HG02870 (cell line): ENCODE data around the gene ZBTB39.
"Not testable (repeated sequence)": the region's sequence is repeated elsewhere in the genome, so short reads cannot be mapped to it uniquely, and the experiment has no call there.

Source experiments
- ATAC-seq: cut with Tn5 transposase; IDR thresholded peaks from one replicate; pipeline ENCODE4 v1.9.1; 2021; ENCODE audit warnings: mild to moderate bottlenecking, moderate library complexity; ENCODE audit not compliant: unreplicated experiment

Gene ZBTB39

DNA sequence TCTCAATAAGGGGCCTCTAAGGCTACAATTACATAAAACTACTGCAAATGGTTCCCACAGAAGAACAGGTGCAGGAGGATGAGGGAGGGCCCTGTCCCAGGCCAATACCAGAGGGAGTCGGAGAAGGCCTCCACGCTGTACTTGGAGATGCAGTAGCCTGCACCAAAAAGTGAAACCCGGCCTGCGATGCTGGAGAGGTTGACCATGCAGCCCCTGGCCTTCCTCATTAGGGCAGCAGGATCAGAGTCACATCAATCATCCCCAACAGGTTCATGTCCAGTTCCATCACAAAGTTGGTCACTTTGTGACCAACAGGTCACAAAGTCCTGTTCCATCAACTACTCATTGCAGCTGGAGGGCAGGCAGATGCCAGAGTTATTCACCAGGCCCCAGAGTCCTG, 23.0 kb downstream of the ZBTB39 start:
- no peak for ATAC-seq

DNA sequence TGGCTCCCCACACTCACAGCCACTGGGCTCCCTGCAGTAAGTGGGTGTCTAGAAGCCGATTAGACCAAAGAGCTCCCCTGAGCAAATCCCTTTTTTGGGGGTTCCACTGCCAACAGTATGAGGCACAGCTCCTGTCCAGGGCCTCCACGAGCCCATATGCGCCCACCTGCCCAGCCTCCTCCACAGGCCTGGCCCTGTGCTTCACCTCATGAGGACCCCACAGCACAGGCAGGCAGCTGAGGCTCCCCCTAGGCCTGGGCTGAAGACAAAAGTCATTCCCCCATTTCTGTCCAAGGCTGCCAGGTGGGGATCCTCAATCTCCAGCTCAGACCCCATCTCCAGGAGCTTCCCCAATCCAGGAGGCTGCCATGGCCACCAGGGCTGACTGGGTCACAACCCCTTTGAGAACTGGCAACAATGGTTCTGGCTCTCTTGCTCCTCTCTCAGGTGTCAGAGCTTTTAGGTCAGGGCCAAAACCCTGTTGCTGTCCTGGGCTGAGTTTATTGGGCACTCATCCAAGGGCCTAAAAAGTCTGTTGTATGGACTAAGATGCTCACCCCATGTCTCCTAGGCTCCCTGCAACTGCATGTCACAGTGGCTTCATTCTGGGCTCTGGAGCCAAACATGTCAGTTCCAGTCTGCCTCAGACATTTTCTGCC, 23.6 kb downstream of the ZBTB39 start:
- ATAC-seq = not testable (repeated sequence)

DNA sequence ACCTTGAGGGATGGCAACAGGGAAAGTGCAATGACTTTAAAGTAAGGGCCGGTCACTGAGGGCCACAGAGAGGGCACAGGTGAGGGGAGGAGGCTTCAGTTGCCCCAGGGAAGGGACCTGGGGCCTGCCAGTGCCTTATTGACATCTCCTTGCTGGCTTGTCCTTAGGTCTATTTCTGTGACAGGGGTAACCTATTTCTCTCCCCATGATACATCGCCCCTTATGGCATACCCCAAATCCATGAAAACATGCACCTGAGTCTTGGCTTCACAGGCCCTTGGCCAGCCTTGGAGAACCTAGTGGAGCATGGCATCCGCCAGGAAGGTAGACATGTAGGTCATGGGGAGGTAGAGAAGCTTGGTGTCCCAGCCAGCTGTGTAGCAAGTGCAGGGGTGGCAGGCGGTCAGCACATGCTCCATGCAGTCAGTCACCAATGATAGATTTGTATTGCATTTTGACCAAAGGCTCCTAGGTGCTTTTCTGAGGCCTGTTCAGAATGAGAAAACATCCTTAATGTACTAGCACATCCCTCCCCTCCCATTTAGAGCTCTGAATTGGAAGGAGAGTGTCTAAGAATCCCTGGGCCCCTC, 25.3 kb downstream of the ZBTB39 start:
- no peak for ATAC-seq

DNA sequence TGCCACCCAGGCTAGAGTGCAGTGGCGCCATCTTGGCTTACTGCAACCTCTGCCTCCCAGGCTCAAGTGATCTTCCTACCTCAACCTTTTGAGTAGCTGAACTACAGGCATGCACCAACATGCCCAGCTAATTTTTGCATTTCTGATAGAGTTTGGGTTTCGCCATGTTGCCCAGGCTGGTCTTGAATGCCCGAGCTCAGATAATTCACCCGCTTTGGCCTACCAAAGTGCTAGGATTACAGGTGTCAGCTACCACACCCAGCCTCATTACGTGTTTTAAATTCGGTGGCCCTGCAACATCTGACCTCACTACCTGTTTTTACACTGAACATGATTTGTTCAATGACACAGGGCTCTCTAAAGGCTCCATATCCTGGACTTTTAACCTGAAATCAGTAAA, 26.1 kb downstream of the ZBTB39 start:
- ATAC-seq = no peak

DNA sequence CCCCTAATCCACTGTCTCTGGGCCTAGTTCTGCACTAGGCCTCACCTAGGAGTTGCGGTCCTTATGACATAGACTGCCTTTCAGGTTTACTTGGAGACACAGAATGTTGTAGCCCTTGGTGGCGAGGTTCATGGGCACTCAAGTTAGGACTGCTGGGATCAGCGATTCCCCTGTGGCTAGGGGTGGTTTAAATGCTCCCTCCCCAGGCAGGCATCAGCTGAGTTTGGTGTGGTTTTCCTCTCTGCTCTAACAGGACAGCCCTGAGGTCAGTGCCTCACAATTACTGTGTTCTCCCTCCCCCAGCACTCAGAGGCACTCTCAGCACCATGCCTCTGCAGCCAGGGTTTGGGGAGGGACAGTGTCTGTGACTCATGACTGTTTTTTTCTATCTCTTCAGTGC, 26.7 kb downstream of the ZBTB39 start:
- no peak for ATAC-seq

DNA sequence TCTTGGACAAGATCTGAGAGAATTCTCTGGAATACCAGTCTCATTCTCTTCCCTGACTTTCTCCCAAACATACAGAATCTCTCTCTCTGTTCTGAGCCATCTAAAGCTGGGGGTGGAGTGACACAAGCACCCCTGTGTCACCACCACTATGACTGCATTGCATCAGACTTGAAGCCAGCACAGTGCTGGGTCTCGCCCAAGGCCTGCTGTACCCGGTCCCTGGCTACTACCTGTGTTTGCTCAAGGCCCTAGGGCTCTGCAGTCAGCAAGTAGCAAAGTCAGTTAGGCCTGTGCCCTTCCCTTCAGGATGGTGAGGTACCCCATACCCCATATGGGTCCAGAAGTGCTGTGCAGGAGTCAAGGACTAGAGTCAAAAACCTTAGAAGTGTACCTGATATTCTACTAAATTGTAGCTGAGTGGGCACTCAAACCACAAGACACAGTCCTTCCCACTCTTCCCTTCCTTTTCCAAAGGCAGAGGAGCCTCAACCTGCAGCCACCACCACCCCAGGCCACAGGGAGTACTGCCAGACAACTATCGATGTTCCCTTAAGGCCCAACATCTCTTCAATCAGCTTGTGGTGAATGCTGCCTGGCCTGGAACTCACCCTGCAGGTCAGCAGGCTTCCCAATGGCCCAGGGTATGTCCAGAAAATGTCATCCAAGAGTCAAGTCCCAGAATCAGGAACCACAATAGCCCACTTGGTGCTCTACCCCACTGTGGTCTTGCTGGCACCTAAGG, 27.8 kb downstream of the ZBTB39 start:
- no peak for ATAC-seq

DNA sequence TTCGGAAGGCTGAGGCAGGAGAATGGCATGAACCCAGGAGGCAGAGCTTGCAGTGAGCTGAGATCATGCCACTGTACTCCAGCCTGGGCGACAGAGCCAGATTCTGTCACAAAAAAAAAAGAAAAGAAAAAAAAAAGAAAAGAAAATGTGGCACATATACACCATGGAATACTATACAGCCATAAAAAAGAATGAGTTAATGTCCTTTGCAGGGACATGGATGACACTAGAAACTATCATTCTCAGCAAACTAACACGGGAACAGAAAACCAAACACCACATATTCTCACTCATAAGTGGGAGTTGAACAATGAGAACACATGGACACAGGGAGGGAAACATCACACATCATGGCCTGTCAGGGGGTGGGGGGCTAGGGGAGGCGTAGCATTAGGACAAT, 29.0 kb downstream of the ZBTB39 start:
- ATAC-seq = not testable (repeated sequence)

DNA sequence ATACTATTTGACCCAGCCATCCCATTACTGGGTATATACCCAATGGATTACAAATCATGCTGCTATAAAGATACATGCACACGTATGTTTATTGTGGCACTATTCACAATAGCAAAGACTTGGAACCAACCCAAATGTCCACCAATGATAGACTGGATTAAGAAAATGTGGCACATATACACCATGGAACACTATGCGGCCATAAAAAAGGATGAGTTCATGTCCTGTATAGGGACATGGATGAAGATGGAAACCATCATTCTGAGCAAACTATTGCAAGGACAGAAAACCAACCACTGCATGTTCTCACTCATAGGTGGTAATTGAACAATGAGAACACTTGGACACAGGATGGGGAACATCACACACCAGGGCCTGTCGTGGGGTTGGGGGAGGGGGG, 32.1 kb downstream of the ZBTB39 start:
- not testable (repeated sequence) for ATAC-seq

DNA sequence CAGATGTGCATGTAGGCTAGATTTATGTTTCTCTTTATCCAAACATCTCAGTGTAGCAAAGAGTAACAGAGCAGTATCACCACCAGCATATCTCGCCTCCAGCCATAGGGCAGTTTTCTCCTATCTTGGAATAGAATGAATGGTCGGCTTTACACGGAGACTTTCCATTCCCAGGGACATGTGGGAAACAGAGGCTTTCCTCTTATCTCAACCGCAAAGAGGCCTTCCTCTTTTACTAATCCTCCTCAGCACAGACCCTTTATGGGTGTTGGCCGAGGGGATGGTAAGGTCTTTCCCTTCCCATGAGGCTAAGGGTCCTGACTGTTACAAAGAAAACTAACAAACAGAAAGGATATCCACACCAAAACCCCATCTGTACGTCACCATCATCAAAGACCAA, 37.4 kb downstream of the ZBTB39 start:
- ATAC-seq = not testable (repeated sequence)

DNA sequence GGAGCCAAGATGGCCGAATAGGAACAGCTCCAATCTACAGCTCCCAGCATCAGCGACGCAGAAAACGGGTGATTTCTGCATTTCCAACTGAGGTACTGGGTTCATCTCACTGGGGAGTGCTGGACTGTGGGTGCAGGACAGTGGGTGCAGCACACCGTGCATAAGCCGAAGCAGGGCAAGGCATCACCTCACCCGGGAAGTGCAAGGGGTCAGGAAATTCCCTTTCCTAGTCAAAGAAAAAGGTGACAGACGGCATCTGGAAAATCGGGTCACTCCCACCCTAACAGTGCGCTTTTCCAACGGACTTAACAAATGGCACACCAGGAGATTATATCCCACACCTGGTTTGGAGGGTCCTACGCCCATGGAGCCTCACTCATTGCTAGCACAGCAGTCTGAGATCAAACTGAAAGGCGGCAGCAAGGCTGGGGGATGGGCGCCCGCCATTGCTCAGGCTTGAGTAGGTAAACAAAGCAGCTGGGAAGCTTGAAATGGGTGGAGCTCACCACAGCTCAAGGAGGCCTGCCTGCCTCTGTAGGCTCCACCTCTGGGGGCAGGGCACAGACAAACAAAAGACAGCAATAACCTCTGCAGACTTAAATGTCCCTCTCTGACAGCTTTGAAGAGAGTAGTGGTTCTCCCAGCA, 40.2 kb downstream of the ZBTB39 start:
- ATAC-seq = not testable (repeated sequence)

DNA sequence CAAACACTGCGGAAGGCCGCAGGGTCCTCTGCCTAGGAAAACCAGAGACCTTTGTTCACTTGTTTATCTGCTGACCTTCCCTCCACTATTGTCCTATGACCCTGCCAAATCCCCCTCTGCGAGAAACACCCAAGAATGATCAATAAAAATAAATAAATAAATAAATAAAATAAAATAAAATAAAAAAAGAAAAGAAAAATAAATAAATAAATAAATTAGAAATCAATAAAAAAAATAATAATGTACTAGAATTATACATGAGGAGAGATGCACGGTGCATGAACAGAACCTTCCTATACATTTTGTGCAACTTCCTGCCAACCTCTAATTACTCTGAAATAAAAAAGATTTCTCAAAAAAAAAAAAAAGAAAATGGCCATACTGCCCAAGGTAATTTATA, 41.2 kb downstream of the ZBTB39 start:
- ATAC-seq = not testable (repeated sequence)

DNA sequence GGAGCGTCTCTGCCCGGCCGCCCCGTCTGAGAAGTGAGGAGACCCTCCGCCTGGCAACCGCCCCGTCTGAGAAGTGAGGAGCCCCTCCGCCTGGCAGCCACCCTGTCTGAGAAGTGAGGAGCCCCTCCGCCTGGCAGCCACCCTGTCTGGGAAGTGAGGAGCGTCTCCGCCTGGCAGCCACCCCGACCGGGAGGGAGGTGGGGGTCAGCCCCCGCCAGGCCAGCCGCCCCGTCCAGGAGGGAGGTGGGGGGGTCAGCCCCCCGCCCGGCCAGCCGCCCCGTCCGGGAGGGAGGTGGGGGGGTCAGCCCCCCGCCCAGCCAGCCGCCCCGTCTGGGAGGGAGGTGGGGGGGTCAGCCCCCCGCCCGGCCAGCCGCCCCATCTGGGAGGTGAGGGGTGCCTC, 42.8 kb downstream of the ZBTB39 start:
- not testable (repeated sequence) for ATAC-seq

DNA sequence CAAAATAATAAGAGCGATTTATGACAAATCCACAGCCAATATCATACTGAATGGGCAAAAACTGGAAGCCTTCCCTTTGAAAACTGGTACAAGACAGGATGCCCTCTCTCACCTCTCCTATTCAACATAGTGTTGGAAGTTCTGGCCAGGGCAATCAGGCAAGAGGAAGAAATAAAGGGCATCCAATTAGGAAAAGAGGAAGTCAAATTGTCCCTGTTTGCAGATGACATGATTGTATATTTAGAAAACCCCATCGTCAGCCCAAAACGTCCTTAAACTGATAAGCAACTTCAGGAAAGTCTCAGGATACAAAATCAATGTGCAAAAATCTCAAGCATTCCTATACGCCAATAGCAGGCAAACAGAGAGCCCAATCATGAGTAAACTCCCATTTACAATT, 44.1 kb downstream of the ZBTB39 start:
- ATAC-seq = not testable (repeated sequence)

DNA sequence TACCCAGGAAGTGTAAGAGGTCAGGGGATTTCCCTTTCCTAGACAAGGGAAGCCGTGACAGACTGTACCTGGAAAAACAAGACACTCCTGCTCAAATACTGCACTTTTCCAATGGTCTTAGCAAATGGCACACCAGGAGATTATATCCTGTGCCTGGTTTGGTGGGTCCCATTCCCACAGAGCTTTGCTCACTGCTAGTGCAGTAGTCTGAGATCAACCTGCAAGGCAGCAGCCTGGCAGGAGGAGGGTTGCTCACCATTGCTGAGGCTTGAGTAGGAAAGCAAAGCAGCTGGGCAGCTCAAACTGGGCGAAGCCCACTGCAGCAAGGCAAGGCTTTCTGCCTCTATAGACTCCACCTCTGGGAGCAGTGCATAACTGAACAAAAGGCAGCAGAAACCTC, 47.9 kb downstream of the ZBTB39 start:
- ATAC-seq = no peak

DNA sequence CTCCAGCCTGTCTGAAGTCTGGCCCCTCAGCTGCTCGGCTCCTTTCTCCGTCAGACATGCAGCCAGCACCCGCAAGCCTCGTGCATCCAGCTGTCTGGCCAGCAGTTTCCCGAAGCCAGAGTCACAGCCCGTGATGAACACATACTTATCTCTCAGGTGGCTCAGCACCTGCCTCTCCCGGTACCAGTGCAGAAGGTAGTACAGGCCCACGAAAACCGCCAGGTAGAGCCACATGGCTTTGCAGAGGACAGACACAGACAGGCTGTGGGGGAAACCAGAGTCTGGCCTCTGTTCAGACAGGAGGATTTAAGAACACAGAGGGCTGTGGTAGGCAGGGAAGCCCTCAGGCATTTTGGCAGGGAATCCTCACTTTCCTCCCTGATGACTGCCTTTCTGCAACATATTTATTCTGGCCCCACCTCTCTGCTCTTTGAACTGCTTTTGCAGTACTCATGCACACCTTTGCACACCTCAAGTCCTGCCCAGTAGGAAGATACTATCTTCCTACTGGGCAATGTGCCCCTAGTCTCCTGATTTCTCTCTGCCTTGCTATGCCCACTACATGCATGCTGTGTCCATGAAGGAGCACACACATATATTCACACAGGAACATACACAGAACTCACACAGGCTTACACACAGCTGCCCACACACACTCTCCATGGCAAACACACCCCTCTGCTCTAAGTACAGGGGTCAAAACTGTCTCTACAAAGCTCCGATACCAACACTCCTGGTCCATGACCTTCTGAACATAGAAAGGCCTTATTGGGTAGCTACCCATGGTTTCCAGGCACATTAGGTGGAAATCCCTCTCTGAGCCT, 48.9 kb downstream of the ZBTB39 start, which contains the start of gene RDH16:
Gene RDH16 (minus strand): TSS at position 380 of the 824 bp plus-strand sequence. CDS start 146 bp downstream, at position 234.
- no peak for ATAC-seq

DNA sequence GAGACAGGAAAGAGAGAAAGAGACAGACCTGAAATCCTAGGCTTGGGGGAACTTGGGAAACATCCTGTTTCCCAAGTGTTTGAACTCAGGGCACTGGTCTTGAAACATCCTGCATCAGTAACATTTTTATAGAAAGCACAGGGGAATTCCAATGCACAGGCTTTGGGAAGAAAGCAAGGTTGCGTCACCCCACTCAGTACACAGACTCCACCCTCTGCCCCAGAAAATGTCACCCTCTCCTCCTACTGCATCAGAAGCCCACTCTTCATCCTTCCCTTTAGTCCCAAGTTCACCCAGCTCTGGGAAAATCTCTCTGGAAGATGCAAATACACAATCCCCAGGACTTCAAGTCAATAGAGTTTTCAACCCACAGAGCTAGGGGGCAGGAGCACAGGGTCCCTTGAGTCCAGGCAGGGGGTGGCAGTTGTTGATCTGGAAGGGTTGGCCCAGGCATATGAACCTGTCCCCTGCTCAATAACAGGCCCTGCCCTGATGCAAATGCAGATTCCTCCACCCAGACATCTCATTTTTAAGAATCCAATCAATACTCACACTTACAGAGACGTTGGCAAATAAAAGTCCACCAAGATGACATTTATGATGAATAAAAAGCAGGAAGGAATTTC, 50.6 kb downstream of the ZBTB39 start:
- no peak for ATAC-seq

DNA sequence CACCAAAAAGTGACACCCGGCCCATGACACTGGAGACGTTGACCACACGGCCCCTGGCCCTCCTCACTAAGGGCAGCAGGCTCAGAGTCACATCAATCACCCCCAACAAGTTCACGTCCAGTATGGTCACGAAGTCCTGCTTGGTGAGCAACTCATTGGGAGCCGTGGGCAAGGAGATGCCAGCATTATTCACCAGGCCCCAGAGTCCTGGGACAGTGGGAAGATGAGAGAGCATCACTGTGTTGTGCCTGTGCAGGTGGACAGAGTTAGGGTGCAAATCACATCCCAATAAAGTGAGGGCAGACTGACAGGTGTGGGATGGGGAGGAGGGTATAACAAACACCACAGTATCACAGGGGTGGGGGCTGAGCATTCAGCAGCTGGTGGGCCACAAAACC, 51.4 kb downstream of the ZBTB39 start:
- ATAC-seq = no peak

DNA sequence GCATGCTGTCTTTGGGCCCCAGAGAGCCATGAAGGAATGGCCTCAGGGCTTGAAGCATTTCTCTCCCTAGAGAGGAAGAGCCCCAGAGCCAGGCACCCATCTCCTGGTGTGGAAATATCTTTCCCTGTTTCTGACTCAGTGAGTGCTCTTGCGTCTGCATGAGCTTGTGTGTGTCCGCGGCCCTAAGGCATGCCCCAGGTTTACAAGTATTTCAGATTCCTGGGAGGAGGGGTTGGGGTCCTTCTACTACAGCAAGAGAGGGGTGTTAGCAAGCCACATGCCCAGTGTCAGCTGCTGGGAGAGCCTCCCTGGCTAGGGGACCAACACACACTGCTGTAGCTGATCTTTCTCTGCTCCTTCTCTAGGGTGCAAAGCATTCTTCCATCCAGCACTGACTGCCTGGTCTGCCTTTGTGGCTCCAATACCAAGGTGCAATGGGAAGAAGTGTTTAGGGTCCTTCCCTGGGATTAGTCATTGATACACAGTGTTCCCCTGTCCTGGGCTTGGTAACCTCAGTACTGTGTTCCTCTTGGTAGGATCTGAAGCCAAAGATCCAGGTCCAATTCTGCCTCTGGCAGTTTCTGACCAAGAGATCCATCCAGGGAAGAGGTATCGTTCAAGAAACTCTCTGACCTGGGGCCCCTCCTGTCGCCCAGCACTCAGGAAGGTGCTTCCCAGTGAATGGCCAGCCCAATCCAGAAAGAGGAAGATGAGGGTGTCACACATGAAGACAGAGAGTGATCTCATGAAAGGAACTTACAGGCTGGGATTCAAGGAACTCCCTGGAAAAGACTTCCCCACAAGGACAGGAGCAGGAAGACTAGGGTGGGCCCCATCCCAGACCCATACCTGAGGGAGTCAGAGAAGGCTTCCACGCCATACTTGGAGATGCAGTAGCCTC, 52.0 kb downstream of the ZBTB39 start:
- ATAC-seq = no peak

DNA sequence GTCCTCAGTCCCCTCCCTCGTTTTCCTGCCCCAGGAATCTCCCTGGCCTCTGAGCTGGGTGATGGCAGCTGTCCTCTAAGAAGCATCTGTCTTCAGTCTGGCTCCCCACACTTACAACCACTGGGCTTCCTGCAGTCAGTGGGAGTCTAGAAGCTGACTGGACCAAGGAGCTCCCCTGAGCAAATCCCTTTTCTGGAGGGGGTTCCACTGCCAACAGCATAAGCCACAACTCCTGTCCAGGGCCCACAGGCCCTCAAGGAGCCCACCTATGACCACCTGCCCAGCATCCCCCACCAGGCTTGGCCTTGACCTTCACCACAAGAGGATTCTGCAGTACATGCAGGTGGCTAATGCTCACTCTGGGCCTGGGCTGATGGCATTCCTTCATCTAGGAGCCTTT, 53.0 kb downstream of the ZBTB39 start:
- ATAC-seq = no peak
